Measurements from ENCODE around the gene ARHGEF12.

Gene ARHGEF12

GRCh38 chr11:120326228-120326627 is 10.0 kb upstream of the ARHGEF12 start:
- ATAC-seq (ENCODE audit: low read depth) = no peak
- H3K9me3 ChIP-seq (ENCODE audit: severe bottlenecking) = no peaks in the 10 kb centered on the region
- DNase-seq (ENCODE audit: low spot score) = no peak
- H3K27ac ChIP-seq (ENCODE audit: poor library complexity, severe bottlenecking) = peak overlapping the region; percentile 49
- peaks cover 27% of the 10 kb centered on the region for H3K4me1 ChIP-seq (ENCODE audit: insufficient read depth, poor library complexity, severe bottlenecking)
- no peak overlapping the region for H3K4me3 ChIP-seq (ENCODE audit: severe bottlenecking)
- H3K36me3 ChIP-seq (ENCODE audit: low read depth) = peaks cover 21% of the 10 kb centered on the region
- no peaks in the 10 kb centered on the region for H3K27me3 ChIP-seq (ENCODE audit: insufficient read depth, poor library complexity, severe bottlenecking)
- no peak for TF ChIP-seq CTCF (IDR thresholded peaks at IDR 0.05; ENCODE audit: poor library complexity, severe bottlenecking)

- no peak for TF ChIP-seq CTCF (IDR thresholded peaks at IDR 0.05; ENCODE audit: poor library complexity, severe bottlenecking)
- peaks cover 21% of the 10 kb centered on the region for H3K36me3 ChIP-seq (ENCODE audit: low read depth)
- H3K4me3 ChIP-seq (ENCODE audit: severe bottlenecking) = no peak overlapping the region
- H3K27ac ChIP-seq (ENCODE audit: poor library complexity, severe bottlenecking) = no peak overlapping the region
- peaks cover 33% of the 10 kb centered on the region for H3K4me1 ChIP-seq (ENCODE audit: insufficient read depth, poor library complexity, severe bottlenecking)
- DNase-seq (ENCODE audit: low spot score) = no peak
- no peak for ATAC-seq (ENCODE audit: low read depth)
- no peaks in the 10 kb centered on the region for H3K9me3 ChIP-seq (ENCODE audit: severe bottlenecking)
- no peaks in the 10 kb centered on the region for H3K27me3 ChIP-seq (ENCODE audit: insufficient read depth, poor library complexity, severe bottlenecking)
Observed at GRCh38 chr11:120326845-120327281, 9.3 kb upstream of the ARHGEF12 start.

GRCh38 chr11:120327311-120327710 is 8.9 kb upstream of the ARHGEF12 start:
- Histone ChIP-seq H3K36me3 (ENCODE audit: low read depth) (peaks cover 21% of the 10 kb centered on the region), H3K9me3 (ENCODE audit: severe bottlenecking) (no peaks in the 10 kb centered on the region), H3K4me3 (ENCODE audit: severe bottlenecking) (no peak overlapping the region), H3K27ac (ENCODE audit: poor library complexity, severe bottlenecking) (no peak overlapping the region), H3K27me3 (ENCODE audit: insufficient read depth, poor library complexity, severe bottlenecking) (no peaks in the 10 kb centered on the region), H3K4me1 (ENCODE audit: insufficient read depth, poor library complexity, severe bottlenecking) (peaks cover 38% of the 10 kb centered on the region)
- ATAC-seq (ENCODE audit: low read depth) (no peak), DNase-seq (ENCODE audit: low spot score) (no peak)
- TF ChIP-seq CTCF (IDR thresholded peaks at IDR 0.05; ENCODE audit: poor library complexity, severe bottlenecking) = no peak

- Histone ChIP-seq H3K27me3 (ENCODE audit: insufficient read depth, poor library complexity, severe bottlenecking) (no peaks in the 10 kb centered on the region), H3K4me3 (ENCODE audit: severe bottlenecking) (no peak overlapping the region), H3K4me1 (ENCODE audit: insufficient read depth, poor library complexity, severe bottlenecking) (peaks cover 48% of the 10 kb centered on the region), H3K9me3 (ENCODE audit: severe bottlenecking) (no peaks in the 10 kb centered on the region), H3K27ac (ENCODE audit: poor library complexity, severe bottlenecking) (peak overlapping the region; percentile 82), H3K36me3 (ENCODE audit: low read depth) (peaks cover 21% of the 10 kb centered on the region)
- no peak for TF ChIP-seq CTCF (IDR thresholded peaks at IDR 0.05; ENCODE audit: poor library complexity, severe bottlenecking)
- DNase-seq (ENCODE audit: low spot score) = no peak
- ATAC-seq (ENCODE audit: low read depth) = no peak
Observed at GRCh38 chr11:120329556-120329955, 6.7 kb upstream of the ARHGEF12 start.

GRCh38 chr11:120330045-120330444 is 6.2 kb upstream of the ARHGEF12 start:
- Histone ChIP-seq H3K36me3 (ENCODE audit: low read depth) (peaks cover 21% of the 10 kb centered on the region), H3K4me1 (ENCODE audit: insufficient read depth, poor library complexity, severe bottlenecking) (peaks cover 48% of the 10 kb centered on the region), H3K4me3 (ENCODE audit: severe bottlenecking) (no peak overlapping the region), H3K27me3 (ENCODE audit: insufficient read depth, poor library complexity, severe bottlenecking) (no peaks in the 10 kb centered on the region), H3K9me3 (ENCODE audit: severe bottlenecking) (no peaks in the 10 kb centered on the region), H3K27ac (ENCODE audit: poor library complexity, severe bottlenecking) (peak overlapping the region; percentile 82)
- no peak for TF ChIP-seq CTCF (IDR thresholded peaks at IDR 0.05; ENCODE audit: poor library complexity, severe bottlenecking)
- ATAC-seq (ENCODE audit: low read depth) = no peak
- DNase-seq (ENCODE audit: low spot score) = no peak

All from RWPE2 (cell line).